Measurements from ENCODE around the gene TMPRSS9. TPM values are rescaled to one million over a fixed set of nuclear protein-coding genes. Genes with fewer than 3 reads are reported as not detected.

Gene TMPRSS9
- total RNA-seq, 1 donor from 2014 or later = not detected

DNA sequence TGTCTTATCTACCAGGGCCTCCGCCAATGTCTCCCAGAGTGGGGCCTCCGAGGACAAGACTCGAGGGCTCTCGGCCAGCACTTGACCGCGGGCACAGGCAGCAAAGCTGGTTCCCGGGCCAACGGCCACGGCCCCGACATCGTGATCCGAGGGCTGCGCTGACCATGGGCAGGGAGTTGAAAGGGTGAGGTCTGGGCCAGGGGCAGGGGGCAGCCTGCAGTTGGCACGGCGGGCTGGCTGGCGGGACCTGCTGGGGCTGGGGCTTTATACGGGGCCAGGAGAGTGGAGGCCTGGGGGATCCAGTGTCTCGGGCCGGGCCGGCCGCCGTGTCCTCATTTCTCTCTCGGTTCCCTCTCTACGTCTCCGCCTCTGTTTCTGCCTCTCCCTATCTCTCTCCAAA is 42.3 kb upstream of the TMPRSS9 start:
- no peak for DNase-seq (ENCODE audit: low read depth)
- no peak overlapping the region for H3K4me3 ChIP-seq (ENCODE audit: low read depth, low read length)
- TF ChIP-seq, protein P1, sequence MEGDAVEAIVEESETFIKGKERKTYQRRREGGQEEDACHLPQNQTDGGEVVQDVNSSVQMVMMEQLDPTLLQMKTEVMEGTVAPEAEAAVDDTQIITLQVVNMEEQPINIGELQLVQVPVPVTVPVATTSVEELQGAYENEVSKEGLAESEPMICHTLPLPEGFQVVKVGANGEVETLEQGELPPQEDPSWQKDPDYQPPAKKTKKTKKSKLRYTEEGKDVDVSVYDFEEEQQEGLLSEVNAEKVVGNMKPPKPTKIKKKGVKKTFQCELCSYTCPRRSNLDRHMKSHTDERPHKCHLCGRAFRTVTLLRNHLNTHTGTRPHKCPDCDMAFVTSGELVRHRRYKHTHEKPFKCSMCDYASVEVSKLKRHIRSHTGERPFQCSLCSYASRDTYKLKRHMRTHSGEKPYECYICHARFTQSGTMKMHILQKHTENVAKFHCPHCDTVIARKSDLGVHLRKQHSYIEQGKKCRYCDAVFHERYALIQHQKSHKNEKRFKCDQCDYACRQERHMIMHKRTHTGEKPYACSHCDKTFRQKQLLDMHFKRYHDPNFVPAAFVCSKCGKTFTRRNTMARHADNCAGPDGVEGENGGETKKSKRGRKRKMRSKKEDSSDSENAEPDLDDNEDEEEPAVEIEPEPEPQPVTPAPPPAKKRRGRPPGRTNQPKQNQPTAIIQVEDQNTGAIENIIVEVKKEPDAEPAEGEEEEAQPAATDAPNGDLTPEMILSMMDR (conservative IDR thresholded peaks at IDR 0.05; ENCODE audit: low read depth, low read length) = no peak

GRCh38 chr19:2318923-2319322 is 41.1 kb upstream of the TMPRSS9 start:
- no peak for DNase-seq (ENCODE audit: low read depth)
- TF ChIP-seq, protein P1 (conservative IDR thresholded peaks at IDR 0.05; ENCODE audit: low read depth, low read length) = no peak
- H3K4me3 ChIP-seq (ENCODE audit: low read depth, low read length) = no peak overlapping the region

GRCh38 chr19:2319551-2319950 is 40.5 kb upstream of the TMPRSS9 start:
- no peak overlapping the region for H3K4me3 ChIP-seq (ENCODE audit: low read depth, low read length)
- DNase-seq (ENCODE audit: low read depth) = no peak
- TF ChIP-seq, protein P1 (conservative IDR thresholded peaks at IDR 0.05; ENCODE audit: low read depth, low read length) = no peak

DNA sequence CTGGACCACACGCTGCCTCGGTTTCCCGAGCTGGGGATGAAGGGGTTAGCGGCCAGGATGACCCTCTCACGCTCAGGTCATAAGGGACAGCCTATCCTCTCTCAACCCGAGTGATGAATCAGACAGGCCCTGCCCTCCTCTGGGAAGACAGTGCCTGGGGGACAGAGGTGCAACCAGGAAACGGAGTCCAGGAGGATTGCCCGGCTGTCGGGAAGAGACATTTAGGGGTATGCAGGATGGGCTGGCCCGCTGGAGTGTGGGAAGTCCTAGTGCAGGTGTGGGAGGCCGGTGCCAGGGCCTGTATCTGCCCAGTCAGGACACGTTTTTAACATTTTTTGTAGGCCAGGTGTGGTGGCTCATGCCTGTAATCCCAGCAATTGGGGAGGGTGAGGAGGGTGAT is 40.0 kb upstream of the TMPRSS9 start:
- DNase-seq (ENCODE audit: low read depth) = no peak
- H3K4me3 ChIP-seq (ENCODE audit: low read depth, low read length) = no peak overlapping the region
- TF ChIP-seq, protein P1 (conservative IDR thresholded peaks at IDR 0.05; ENCODE audit: low read depth, low read length) = no peak

- no peak for DNase-seq (ENCODE audit: low read depth)
- TF ChIP-seq, protein P1 (conservative IDR thresholded peaks at IDR 0.05; ENCODE audit: low read depth, low read length) = no peak
- no peak overlapping the region for H3K4me3 ChIP-seq (ENCODE audit: low read depth, low read length)
Observed at GRCh38 chr19:2320939-2321338, 39.1 kb upstream of the TMPRSS9 start.

DNA sequence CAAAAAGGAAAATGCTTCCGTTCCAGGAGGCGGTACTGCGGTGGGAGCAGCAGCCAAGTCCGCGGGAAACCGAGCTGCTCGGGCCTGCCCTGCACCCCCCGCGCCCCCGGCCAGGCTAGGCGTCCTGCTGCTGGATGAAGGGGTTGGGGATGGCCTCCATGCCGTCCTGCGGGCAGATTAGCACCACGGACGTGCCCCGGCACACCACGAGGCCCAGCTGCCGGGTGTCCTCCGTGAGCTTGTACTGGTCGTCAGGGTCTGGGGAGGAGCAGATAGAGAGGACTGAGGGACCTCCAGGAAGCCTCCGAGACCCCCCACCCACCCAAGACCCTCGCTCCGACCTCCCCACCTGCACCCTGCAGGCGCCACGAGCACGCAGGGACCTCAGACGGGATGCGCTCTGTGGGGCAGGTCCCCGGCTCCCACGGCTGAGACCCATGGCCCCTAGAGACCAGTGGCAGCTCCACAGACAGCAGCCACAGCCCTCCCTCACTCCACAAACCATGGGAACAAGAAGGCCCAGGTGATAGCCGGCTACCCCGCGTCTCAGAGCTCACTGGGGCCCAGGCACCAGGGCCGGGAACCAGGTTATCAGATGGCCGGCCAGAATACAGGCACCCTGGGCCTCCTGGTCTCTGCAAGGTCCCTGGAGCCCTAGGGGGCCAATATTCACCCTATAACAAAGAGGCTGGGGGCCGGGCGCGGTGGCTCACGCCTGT is 38.3 kb upstream of the TMPRSS9 start:
- no peak for DNase-seq (ENCODE audit: low read depth)
- H3K4me3 ChIP-seq (ENCODE audit: low read depth, low read length) = no peak overlapping the region
- TF ChIP-seq, protein P1 (conservative IDR thresholded peaks at IDR 0.05; ENCODE audit: low read depth, low read length) = no peak

DNA sequence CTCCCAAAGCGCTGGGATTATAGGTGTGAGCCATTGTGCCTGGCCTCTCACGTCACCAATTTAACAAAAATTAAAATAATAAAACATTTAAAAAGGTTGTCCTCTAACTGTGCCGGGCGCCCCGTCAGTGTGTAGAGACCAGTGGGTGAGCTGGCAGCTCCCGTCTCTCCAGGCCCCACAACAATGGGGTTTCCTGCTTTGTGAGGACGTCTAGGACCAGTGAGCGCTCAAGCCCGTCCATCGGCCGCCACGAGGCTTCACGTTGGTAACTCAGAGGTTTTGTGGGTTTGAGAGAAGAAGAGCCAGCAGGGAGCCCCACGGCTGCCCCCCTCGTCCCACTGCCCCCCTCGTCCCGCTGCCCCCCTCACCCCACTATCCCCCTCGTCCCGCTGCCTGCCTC is 36.4 kb upstream of the TMPRSS9 start:
- no peak overlapping the region for H3K4me3 ChIP-seq (ENCODE audit: low read depth, low read length)
- TF ChIP-seq, protein P1 (conservative IDR thresholded peaks at IDR 0.05; ENCODE audit: low read depth, low read length) = no peak
- no peak for DNase-seq (ENCODE audit: low read depth)
